Activated T-helper 17 cell treated with anti-CD3 and anti-CD28 coated beads, Interleukin-2, amount 50 U/mL, for 72 hours (primary cell): ENCODE data around the gene CACNA1B. TPM values are rescaled to one million over a fixed set of nuclear protein-coding genes. Genes with fewer than 3 reads are reported as not detected.
"Not testable (repeated sequence)": the region's sequence is repeated elsewhere in the genome, so short reads cannot be mapped to it uniquely, and the experiment has no call there.

Source experiments
- ATAC-seq: fragments of 150-1000 bp; cut with Tn5 transposase; replicated peaks from 2 replicates; pipeline ENCODE4 v1.10.0; 2021; ENCODE audit warnings: mild to moderate bottlenecking, moderate library complexity
- H3K27ac Mint-ChIP-seq: one replicate; pipeline ENCODE4 v1.8.0; 2022; ENCODE audit warnings: mixed read lengths
- H3K27me3 Mint-ChIP-seq: one replicate; pipeline ENCODE4 v1.8.0; 2022; ENCODE audit warnings: mixed read lengths
- H3K36me3 Mint-ChIP-seq: one replicate; pipeline ENCODE4 v1.8.0; 2022; ENCODE audit warnings: low read depth, mild to moderate bottlenecking, mixed read lengths
- H3K4me1 Mint-ChIP-seq: one replicate; pipeline ENCODE4 v1.8.0; 2022; ENCODE audit warnings: mixed read lengths
- H3K4me3 Mint-ChIP-seq: one replicate; pipeline ENCODE4 v1.8.0; 2022; ENCODE audit warnings: mild to moderate bottlenecking, mixed read lengths
- H3K9me3 Mint-ChIP-seq: one replicate; pipeline ENCODE4 v1.8.0; 2022; ENCODE audit warnings: mixed read lengths
- total RNA-seq, 2 donors: library from RNA; stranded (reverse); gene quantifications; one replicate each; pipeline ENCODE4 v1.2.3, GENCODE V29; 2022

The CACNA1B gene
- total RNA-seq, 2 donors from 2014 or later, result 0.16 TPM; not detected in 1

- no peaks in the 10 kb centered on the region for H3K36me3 Mint-ChIP-seq
- no peak overlapping the region for H3K4me3 Mint-ChIP-seq
- no peak overlapping the region for H3K27ac Mint-ChIP-seq
- no peak for ATAC-seq
- no peaks in the 10 kb centered on the region for H3K9me3 Mint-ChIP-seq
- peaks cover 3% of the 10 kb centered on the region for H3K27me3 Mint-ChIP-seq
- no peaks in the 10 kb centered on the region for H3K4me1 Mint-ChIP-seq
These were observed 241.1 kb downstream of the CACNA1B start for GRCh38 chr9:138118601-138119071.

GRCh38 chr9:138119202-138120027 is 241.8 kb downstream of the CACNA1B start:
- Mint-ChIP-seq H3K27me3 (peaks cover 3% of the 10 kb centered on the region), H3K36me3 (no peaks in the 10 kb centered on the region), H3K27ac (no peak overlapping the region), H3K4me1 (no peaks in the 10 kb centered on the region), H3K4me3 (no peak overlapping the region), H3K9me3 (no peaks in the 10 kb centered on the region)
- no peak for ATAC-seq

DNA sequence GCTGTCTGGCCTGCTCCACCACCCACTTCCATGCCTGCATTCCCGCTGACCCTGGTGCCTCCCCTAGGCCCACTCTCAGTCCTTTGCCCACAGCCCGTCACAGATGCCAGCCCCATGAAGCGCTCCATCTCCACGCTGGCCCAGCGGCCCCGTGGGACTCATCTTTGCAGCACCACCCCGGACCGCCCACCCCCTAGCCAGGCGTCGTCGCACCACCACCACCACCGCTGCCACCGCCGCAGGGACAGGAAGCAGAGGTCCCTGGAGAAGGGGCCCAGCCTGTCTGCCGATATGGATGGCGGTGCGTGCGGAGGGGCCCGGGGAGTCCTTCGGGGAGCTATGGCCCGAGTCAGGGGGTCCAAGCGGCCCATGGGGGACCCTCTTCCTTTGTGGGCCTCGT is 242.5 kb downstream of the CACNA1B start:
- Mint-ChIP-seq H3K27ac (no peak overlapping the region), H3K4me3 (no peak overlapping the region), H3K4me1 (no peaks in the 10 kb centered on the region), H3K27me3 (peaks cover 3% of the 10 kb centered on the region), H3K36me3 (no peaks in the 10 kb centered on the region), H3K9me3 (no peaks in the 10 kb centered on the region)
- no peak for ATAC-seq

DNA sequence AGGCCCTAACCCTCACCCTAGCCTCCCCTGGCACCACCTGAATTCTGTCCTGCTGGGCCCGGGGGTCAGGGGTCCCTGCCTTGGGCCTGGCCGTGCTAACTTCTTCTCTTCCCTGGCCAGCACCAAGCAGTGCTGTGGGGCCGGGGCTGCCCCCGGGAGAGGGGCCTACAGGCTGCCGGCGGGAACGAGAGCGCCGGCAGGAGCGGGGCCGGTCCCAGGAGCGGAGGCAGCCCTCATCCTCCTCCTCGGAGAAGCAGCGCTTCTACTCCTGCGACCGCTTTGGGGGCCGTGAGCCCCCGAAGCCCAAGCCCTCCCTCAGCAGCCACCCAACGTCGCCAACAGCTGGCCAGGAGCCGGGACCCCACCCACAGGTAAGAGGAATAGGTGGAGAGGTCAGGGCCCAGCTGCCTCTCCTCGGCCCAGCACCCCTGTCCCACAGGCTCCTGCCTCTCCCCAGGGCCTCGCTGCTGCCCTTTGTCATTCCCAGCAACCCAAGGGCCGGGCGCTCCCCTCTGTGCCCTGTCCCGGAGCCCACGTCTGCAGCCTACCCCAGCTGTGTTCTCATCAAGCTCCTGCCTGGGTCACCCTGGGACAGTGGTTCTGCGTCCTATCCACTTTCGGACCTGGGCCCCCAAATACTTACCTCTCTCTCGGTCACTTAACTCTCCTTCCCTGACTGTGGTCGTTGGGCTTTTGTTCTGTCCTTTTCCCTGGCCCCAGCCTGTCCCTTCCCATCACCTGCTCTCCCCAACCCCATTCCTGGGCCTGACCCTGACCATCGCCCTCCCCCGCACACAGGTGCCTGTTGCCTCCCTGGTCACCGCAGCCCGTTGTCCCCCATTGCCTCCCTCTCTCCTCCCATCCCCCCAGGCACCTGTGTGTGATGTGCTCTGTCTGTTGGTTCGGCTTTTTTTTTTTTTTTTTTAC is 243.2 kb downstream of the CACNA1B start:
- no peak overlapping the region for H3K27ac Mint-ChIP-seq
- no peaks in the 10 kb centered on the region for H3K36me3 Mint-ChIP-seq
- no peak for ATAC-seq
- peaks cover 3% of the 10 kb centered on the region for H3K27me3 Mint-ChIP-seq
- H3K9me3 Mint-ChIP-seq, result no peaks in the 10 kb centered on the region
- H3K4me3 Mint-ChIP-seq, result no peak overlapping the region
- H3K4me1 Mint-ChIP-seq, result no peaks in the 10 kb centered on the region

DNA sequence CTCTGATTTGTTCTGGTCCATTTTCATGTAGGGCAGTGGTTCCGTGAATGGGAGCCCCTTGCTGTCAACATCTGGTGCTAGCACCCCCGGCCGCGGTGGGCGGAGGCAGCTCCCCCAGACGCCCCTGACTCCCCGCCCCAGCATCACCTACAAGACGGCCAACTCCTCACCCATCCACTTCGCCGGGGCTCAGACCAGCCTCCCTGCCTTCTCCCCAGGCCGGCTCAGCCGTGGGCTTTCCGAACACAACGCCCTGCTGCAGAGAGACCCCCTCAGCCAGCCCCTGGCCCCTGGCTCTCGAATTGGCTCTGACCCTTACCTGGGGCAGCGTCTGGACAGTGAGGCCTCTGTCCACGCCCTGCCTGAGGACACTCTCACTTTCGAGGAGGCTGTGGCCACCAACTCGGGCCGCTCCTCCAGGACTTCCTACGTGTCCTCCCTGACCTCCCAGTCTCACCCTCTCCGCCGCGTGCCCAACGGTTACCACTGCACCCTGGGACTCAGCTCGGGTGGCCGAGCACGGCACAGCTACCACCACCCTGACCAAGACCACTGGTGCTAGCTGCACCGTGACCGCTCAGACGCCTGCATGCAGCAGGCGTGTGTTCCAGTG is 244.0 kb downstream of the CACNA1B start:
- Mint-ChIP-seq H3K4me1 (no peaks in the 10 kb centered on the region), H3K9me3 (no peaks in the 10 kb centered on the region), H3K27ac (no peak overlapping the region), H3K27me3 (peaks cover 3% of the 10 kb centered on the region), H3K36me3 (no peaks in the 10 kb centered on the region), H3K4me3 (no peak overlapping the region)
- no peak for ATAC-seq

GRCh38 chr9:138122201-138122600 is 244.6 kb downstream of the CACNA1B start:
- no peaks in the 10 kb centered on the region for H3K36me3 Mint-ChIP-seq

GRCh38 chr9:138122676-138123075 is 245.1 kb downstream of the CACNA1B start:
- ATAC-seq, result no peak
- Mint-ChIP-seq H3K9me3 (no peaks in the 10 kb centered on the region), H3K36me3 (no peaks in the 10 kb centered on the region), H3K4me1 (no peaks in the 10 kb centered on the region), H3K27me3 (no peaks in the 10 kb centered on the region), H3K27ac (no peak overlapping the region), H3K4me3 (no peak overlapping the region)

More at GRCh38 chr9:138122201-138122600, 244.6 kb downstream of the CACNA1B start:
- Mint-ChIP-seq H3K9me3 (no peaks in the 10 kb centered on the region), H3K4me3 (no peak overlapping the region), H3K4me1 (no peaks in the 10 kb centered on the region), H3K27me3 (no peaks in the 10 kb centered on the region), H3K27ac (no peak overlapping the region)
- ATAC-seq, result no peak

GRCh38 chr9:138123086-138123485 is 245.5 kb downstream of the CACNA1B start:
- no peak overlapping the region for H3K4me3 Mint-ChIP-seq
- H3K27ac Mint-ChIP-seq, result no peak overlapping the region
- no peaks in the 10 kb centered on the region for H3K36me3 Mint-ChIP-seq
- ATAC-seq, result no peak
- H3K27me3 Mint-ChIP-seq, result no peaks in the 10 kb centered on the region
- no peaks in the 10 kb centered on the region for H3K4me1 Mint-ChIP-seq
- H3K9me3 Mint-ChIP-seq, result no peaks in the 10 kb centered on the region

- H3K4me1 Mint-ChIP-seq, H3K27me3 Mint-ChIP-seq, H3K27ac Mint-ChIP-seq, H3K36me3 Mint-ChIP-seq, H3K4me3 Mint-ChIP-seq, H3K9me3 Mint-ChIP-seq: not testable (repeated sequence)
- peak; percentile 66 for ATAC-seq
These were observed 248.7 kb downstream of the CACNA1B start for GRCh38 chr9:138126090-138126857.

GRCh38 chr9:138126858-138127584 is 249.4 kb downstream of the CACNA1B start:
- not testable (repeated sequence) for H3K4me3 Mint-ChIP-seq, H3K27me3 Mint-ChIP-seq, H3K9me3 Mint-ChIP-seq, H3K27ac Mint-ChIP-seq, H3K4me1 Mint-ChIP-seq, H3K36me3 Mint-ChIP-seq
- ATAC-seq, result peak; percentile 43

- H3K4me3 Mint-ChIP-seq, H3K27me3 Mint-ChIP-seq, H3K9me3 Mint-ChIP-seq, H3K36me3 Mint-ChIP-seq, ATAC-seq, H3K4me1 Mint-ChIP-seq, H3K27ac Mint-ChIP-seq: not testable (repeated sequence)
These were observed 250.4 kb downstream of the CACNA1B start for GRCh38 chr9:138128027-138128426.

GRCh38 chr9:138129318-138129717 is 251.7 kb downstream of the CACNA1B start:
- H3K4me1 Mint-ChIP-seq, H3K27me3 Mint-ChIP-seq, ATAC-seq, H3K27ac Mint-ChIP-seq, H3K36me3 Mint-ChIP-seq, H3K4me3 Mint-ChIP-seq, H3K9me3 Mint-ChIP-seq: not testable (repeated sequence)

GRCh38 chr9:138132946-138133705 is 255.5 kb downstream of the CACNA1B start:
- H3K4me1 Mint-ChIP-seq, H3K36me3 Mint-ChIP-seq, ATAC-seq, H3K4me3 Mint-ChIP-seq, H3K9me3 Mint-ChIP-seq, H3K27ac Mint-ChIP-seq, H3K27me3 Mint-ChIP-seq: not testable (repeated sequence)
